A549 (cell line): ENCODE data around the gene NOTCH3. TPM values are rescaled to one million over a fixed set of nuclear protein-coding genes. Genes with fewer than 3 reads are reported as not detected.

Experiments
- ATAC-seq, 2 experiments: fragments of 200-7000 bp in 1 of 2; fragments of >200 bp in 1 of 2; cut with Nextera tagmentation in 1 of 2; cut with Tn5 transposase in 1 of 2; 3 replicates each; pipeline versions ENCODE4 v1.8.0 to v1.9.1; 2018 to 2020; ENCODE audit warnings: mild to moderate bottlenecking in 1 of 2, moderate library complexity in 1 of 2
- CTCF ChIA-PET: fragments of 300-600 bp; sonication (Branson Sonifier 250); formaldehyde crosslinking; extraction: SDS; loops from one replicate; lab custom pipeline; 2021; ENCODE audit warnings: antibody characterized with exemption, inconsistent platforms; lab: Yijun Ruan, JAX
- POLR2A ChIA-PET: fragments of 350-600 bp; formaldehyde crosslinking; extraction: SDS; loops from one replicate; lab custom pipeline; 2021; ENCODE audit warnings: antibody characterized with exemption, inconsistent platforms; lab: Yijun Ruan, JAX
- DNase-seq, 2 experiments: peaks; one replicate each; pipeline versions ENCODE4 v3.0.0 to v3.0.0-alpha.2; 2011 to 2016; ENCODE audit warnings: low read depth in 1 of 2, low spot score in 1 of 2
- FAIRE-seq: peaks from 2 replicates; lab custom pipeline; 2011; peaks lifted over from hg19 to GRCh38; lab: Jason Lieb, UNC
- H3K27ac ChIP-seq, 2 experiments: fragments of >200 bp; sonication (Bioruptor Twin); formaldehyde crosslinking; 3 replicates each; pipeline ENCODE4 v1.5.1; 2016 to 2017
- H3K4me1 ChIP-seq: fragments of >200 bp; sonication (Bioruptor Twin); formaldehyde crosslinking; 3 replicates; pipeline ENCODE4 v1.6.1; 2016
- H3K4me2 ChIP-seq: fragments of >200 bp; sonication (Bioruptor Twin); formaldehyde crosslinking; 3 replicates; pipeline ENCODE4 v1.6.1; 2016
- H3K4me3 ChIP-seq: fragments of >200 bp; sonication (Bioruptor Twin); formaldehyde crosslinking; 3 replicates; pipeline ENCODE4 v1.5.1; 2016
- H3K9me3 ChIP-seq: fragments of >200 bp; sonication (Bioruptor Twin); formaldehyde crosslinking; 3 replicates; pipeline ENCODE4 v1.6.1; 2016
- CBX8 ChIP-seq: fragments of 200-600 bp; sonication (generic); IDR thresholded peaks from 2 replicates; pipeline ENCODE4 v1.6.1; 2016
- CEBPB ChIP-seq, 2 experiments: fragments of >200 bp in 1 of 2; sonication (Bioruptor Twin) in 1 of 2; formaldehyde crosslinking in 1 of 2; IDR thresholded peaks; 2 replicates each; pipeline ENCODE4 v1.6.1; 2012 to 2016
- CHD2 ChIP-seq: fragments of 150-350 bp; IDR thresholded peaks from 2 replicates; pipeline ENCODE4 v1.6.1; 2014; ENCODE audit warnings: low read length; ENCODE audit not compliant: partially characterized antibody
- EHF ChIP-seq: fragments of 250-450 bp; sonication (Bioruptor Pico); IDR thresholded peaks from 2 replicates; pipeline ENCODE4 v1.5.0; 2020; ENCODE audit warnings: mild to moderate bottlenecking
- EHMT2 ChIP-seq: fragments of 200-600 bp; sonication (generic); IDR thresholded peaks from 2 replicates; pipeline ENCODE4 v1.6.1; 2016; ENCODE audit warnings: antibody characterized with exemption, low read depth, mild to moderate bottlenecking, moderate library complexity
- EP300 ChIP-seq, 2 experiments: fragments of >200 bp; sonication (Bioruptor Twin); formaldehyde crosslinking; IDR thresholded peaks; 2 replicates in 1 of 2; 3 replicates in 1 of 2; pipeline ENCODE4 v1.6.1; 2016 to 2017
- ESRRA ChIP-seq: fragments of 150-350 bp; IDR thresholded peaks from 2 replicates; pipeline ENCODE4 v1.6.1; 2014; ENCODE audit warnings: mild to moderate bottlenecking, low read length, borderline replicate concordance
- HEYL ChIP-seq: fragments of 250-450 bp; sonication (Bioruptor Pico); IDR thresholded peaks from 2 replicates; pipeline ENCODE4 v1.8.0; 2021; ENCODE audit warnings: mild to moderate bottlenecking, moderate library complexity
- HMGXB4 ChIP-seq: fragments of 250-450 bp; sonication (Bioruptor Pico); IDR thresholded peaks from 2 replicates; pipeline ENCODE4 v1.5.0; 2021; ENCODE audit warnings: mild to moderate bottlenecking, moderate library complexity, borderline replicate concordance
- HOXA7 ChIP-seq: fragments of 250-450 bp; sonication (Bioruptor Pico); IDR thresholded peaks from 2 replicates; pipeline ENCODE4 v1.5.0; 2020; ENCODE audit warnings: mild to moderate bottlenecking, moderate library complexity
- JUN ChIP-seq, 2 experiments: fragments of >200 bp; sonication (Bioruptor Twin); formaldehyde crosslinking; IDR thresholded peaks; 2 replicates in 1 of 2; 3 replicates in 1 of 2; pipeline ENCODE4 v1.6.1; 2016 to 2017
- JUNB ChIP-seq: fragments of >200 bp; sonication (Bioruptor Twin); formaldehyde crosslinking; IDR thresholded peaks from 2 replicates; pipeline ENCODE4 v1.6.1; 2016
- KDM1A ChIP-seq: fragments of 200-600 bp; sonication (generic); IDR thresholded peaks from 2 replicates; pipeline ENCODE4 v1.6.1; 2016; ENCODE audit warnings: low read depth, mild to moderate bottlenecking
- MAFK ChIP-seq: fragments of 450-650 bp; IDR thresholded peaks from 2 replicates; pipeline ENCODE4 v1.6.1; 2014; ENCODE audit not compliant: partially characterized antibody
- MAX ChIP-seq: IDR thresholded peaks from 2 replicates; pipeline ENCODE4 v1.6.1; 2012
- MAZ ChIP-seq: fragments of 150-350 bp; IDR thresholded peaks from 2 replicates; pipeline ENCODE4 v1.6.1; 2014; ENCODE audit warnings: antibody characterized with exemption, low read depth, low read length, borderline replicate concordance
- MYC ChIP-seq: IDR thresholded peaks from 2 replicates; pipeline ENCODE4 v1.6.1; 2012; ENCODE audit warnings: mild to moderate bottlenecking, inconsistent platforms, low read length, improper control_type of control experiment, borderline replicate concordance
- NPAS2 ChIP-seq: fragments of 250-450 bp; sonication (Bioruptor Pico); IDR thresholded peaks from 2 replicates; pipeline ENCODE4 v1.8.0; 2022; ENCODE audit warnings: mild to moderate bottlenecking, moderate library complexity, borderline replicate concordance
- POLR2AphosphoS2 ChIP-seq: conservative IDR thresholded peaks from 2 replicates; pipeline ENCODE4 v1.6.1; 2012; ENCODE audit warnings: low read length, improper control_type of control experiment, inconsistent platforms
- RARB ChIP-seq: fragments of 250-450 bp; sonication (Bioruptor Pico); IDR thresholded peaks from 2 replicates; pipeline ENCODE4 v1.8.0; 2021; ENCODE audit warnings: mild to moderate bottlenecking, moderate library complexity
- RFX5 ChIP-seq: fragments of 450-650 bp; IDR thresholded peaks from 2 replicates; pipeline ENCODE4 v1.7.1; 2014; ENCODE audit warnings: antibody characterized with exemption, mild to moderate bottlenecking, moderate library complexity
- SREBF2 ChIP-seq: fragments of 450-650 bp; IDR thresholded peaks from 2 replicates; pipeline ENCODE4 v1.6.1; 2014; ENCODE audit warnings: mild to moderate bottlenecking, moderate library complexity
- TFCP2L1 ChIP-seq: fragments of 250-450 bp; sonication (Bioruptor Pico); IDR thresholded peaks from 2 replicates; pipeline ENCODE4 v1.5.0; 2021; ENCODE audit warnings: mild to moderate bottlenecking
- USF2 ChIP-seq: fragments of 450-650 bp; IDR thresholded peaks from 2 replicates; pipeline ENCODE4 v1.6.1; 2014; ENCODE audit warnings: antibody characterized with exemption
- ZFP36 ChIP-seq: fragments of 450-650 bp; IDR thresholded peaks from 2 replicates; pipeline ENCODE4 v1.6.1; 2014; ENCODE audit warnings: borderline replicate concordance; ENCODE audit not compliant: partially characterized antibody
- ZNF302 ChIP-seq: fragments of 250-450 bp; sonication (Bioruptor Pico); IDR thresholded peaks from 2 replicates; pipeline ENCODE4 v1.9.0; 2021; ENCODE audit warnings: inconsistent platforms, mild to moderate bottlenecking, moderate library complexity
- WGBS: methylation state at CpG from one replicate; pipeline ENCODE4 v1.1.6; 2017; ENCODE audit errors: missing lambda C conversion rate; 5-methylcytosine and 5-hydroxymethylcytosine counted together
- polyA plus RNA-seq, 4 experiments: library from polyadenylated mRNA; depleted of rRNA in 3 of 4; stranded (reverse); fragments of >200 nt; fragmentation: RNase III in 1 of 4; extraction: RNeasy Plus Mini Kit Qiagen cat#74134 plus additional on column Dnase treatment in 1 of 4; gene quantifications; 2 replicates in 3 of 4; 3 replicates in 1 of 4; pipeline ENCODE4 v1.2.3, GENCODE V29; 2011 to 2017

The NOTCH3 gene
- polyA plus RNA-seq, 2 of the 4 experiments (the other 2 are of a cell fraction), result 9.5 to 14.7 TPM

GRCh38 chr19:15149737-15150136 lies 51.1 kb downstream of the NOTCH3 start:
- Histone ChIP-seq H3K4me2 (no peak overlapping the region), H3K4me3 (no peak overlapping the region), H3K9me3 (peaks cover 4% of the 10 kb centered on the region; the same call in 1 of the 3 replicates), H3K27ac (no peak overlapping the region), H3K4me1 (no peaks in the 10 kb centered on the region)
- ChIA-PET CTCF (interaction anchor here (0.6 to 2.1 kb wide), 9 partner anchors 10 to 1553 kb away, joined by 3 to 13 read pairs (median 3); no protein-coding TSS in a partner anchor), POLR2A (no interaction called here)
- FAIRE-seq (no peak), DNase-seq (no peak), ATAC-seq (no peak)
- 67% methylated on average over 4 of the region's 5 CpGs for WGBS
- TF ChIP-seq USF2 (no peak), CHD2 (no peak), POLR2AphosphoS2 (no peak), JUNB (no peak), SREBF2 (no peak), EHF (CRISPR knock-in tag) (no peak), HMGXB4 (no peak), NPAS2 (CRISPR knock-in tag) (no peak), EHMT2 (no peak)

GRCh38 chr19:15147090-15147489 lies 53.7 kb downstream of the NOTCH3 start:
- FAIRE-seq, result no peak
- H3K4me1 ChIP-seq, result no peaks in the 10 kb centered on the region
- POLR2A ChIA-PET, result no interaction called here
- no peak overlapping the region for H3K4me3 ChIP-seq
- H3K9me3 ChIP-seq, result no peaks in the 10 kb centered on the region
- no peak for ATAC-seq
- no peak for DNase-seq
- no peak overlapping the region for H3K4me2 ChIP-seq
- 58% methylated on average over 1 of the region's 1 CpG for WGBS
- TF ChIP-seq MYC (no peak), ESRRA (no peak), EP300 (IDR thresholded peaks at IDR 0.05) (no peak), ZNF302 (no peak), MAX (no peak), HEYL (no peak), ZFP36 (no peak), MAZ (no peak), CBX8 (no peak), KDM1A (no peak), CEBPB (IDR thresholded peaks at IDR 0.05) (no peak), JUN (IDR thresholded peaks at IDR 0.05) (no peak), EHF (CRISPR knock-in tag) (no peak), HOXA7 (CRISPR knock-in tag) (no peak), RFX5 (no peak), RARB (no peak), MAFK (no peak), CHD2 (no peak), TFCP2L1 (CRISPR knock-in tag) (no peak)
- TF ChIP-seq, all 56 proteins: peak for 0
- no peak overlapping the region for H3K27ac ChIP-seq
- CTCF ChIA-PET, result no interaction called here
